HL-60 (cell line): ENCODE measurements around the gene GFY.
A peak's percentile ranks its signal among the peaks of the same experiment; 100 is the strongest.

Experiments used
- DNase-seq, 2 experiments: peaks; one replicate each; pipeline ENCODE4 v3.0.0-alpha.2; 2010 to 2020; ENCODE audit warnings: low read depth in 1 of 2, low spot score in 1 of 2
- H3K27ac ChIP-seq: fragments of 250-450 bp; sonication (Bioruptor Pico); replicated peaks from 2 replicates; pipeline ENCODE4 v1.5.1; 2020; ENCODE audit warnings: mild to moderate bottlenecking, moderate library complexity
- H3K27me3 ChIP-seq: fragments of 250-450 bp; sonication (Bioruptor Pico); 2 replicates; pipeline ENCODE4 v1.5.1; 2021; ENCODE audit warnings: mild to moderate bottlenecking, moderate library complexity; ENCODE audit not compliant: insufficient read depth, poor library complexity, severe bottlenecking
- H3K4me3 ChIP-seq: replicated peaks from 2 replicates; pipeline ENCODE4 v1.5.1; 2011; ENCODE audit warnings: mild to moderate bottlenecking, control low read depth, low read length; ENCODE audit not compliant: insufficient read depth
- CTCF ChIP-seq: IDR thresholded peaks from one replicate; pipeline ENCODE4 v1.5.1; 2011; ENCODE audit warnings: low read length, control low read depth, inconsistent platforms; ENCODE audit not compliant: insufficient read depth
- GABPA ChIP-seq: IDR thresholded peaks from 2 replicates; pipeline ENCODE4 v1.6.1; 2012; ENCODE audit warnings: low read depth
- POLR2AphosphoS5 ChIP-seq: IDR thresholded peaks from 2 replicates; pipeline ENCODE4 v1.6.1; 2012; ENCODE audit warnings: low read depth
- REST ChIP-seq: IDR thresholded peaks from 2 replicates; pipeline ENCODE4 v1.6.1; 2012; ENCODE audit warnings: low read depth; ENCODE audit not compliant: insufficient replicate concordance
- SPI1 ChIP-seq: IDR thresholded peaks from 2 replicates; pipeline ENCODE4 v1.6.1; 2012; ENCODE audit warnings: low read depth, mild to moderate bottlenecking, borderline replicate concordance

Gene GFY

GRCh38 chr19:49407482-49408015, 17.6 kb upstream of the GFY start:
- Histone ChIP-seq H3K4me3 (no peak overlapping the region), H3K27me3 (no peaks in the 10 kb centered on the region), H3K27ac (no peak overlapping the region)
- DNase-seq: no peak
- no peak for TF ChIP-seq POLR2AphosphoS5
- no peak for TF ChIP-seq REST
- TF ChIP-seq SPI1: no peak

- no peak for TF ChIP-seq REST
- peak; percentile 72 for TF ChIP-seq SPI1
- TF ChIP-seq GABPA: no peak
- Histone ChIP-seq H3K27ac (peak overlapping the region; percentile 63), H3K27me3 (no peaks in the 10 kb centered on the region), H3K4me3 (no peak overlapping the region)
- peak in 1 of 2 experiments; percentile 26 for DNase-seq
Measured at GRCh38 chr19:49408816-49409440, 16.3 kb upstream of the GFY start.

- Histone ChIP-seq H3K4me3 (no peak overlapping the region), H3K27me3 (no peaks in the 10 kb centered on the region), H3K27ac (peak overlapping the region; percentile 63)
- DNase-seq: peak in 1 of 2 experiments; percentile 83
- peak; percentile 70 for TF ChIP-seq POLR2AphosphoS5
- no peak for TF ChIP-seq REST
- peak; percentile 100 for TF ChIP-seq SPI1
- TF ChIP-seq GABPA: no peak
- no peak for TF ChIP-seq CTCF
Measured at GRCh38 chr19:49409441-49410029, 15.7 kb upstream of the GFY start.

GRCh38 chr19:49411681-49412326, 13.4 kb upstream of the GFY start:
- no peak for DNase-seq
- TF ChIP-seq GABPA (no peak), SPI1 (no peak)
- Histone ChIP-seq H3K4me3 (no peak overlapping the region), H3K27ac (no peak overlapping the region), H3K27me3 (no peaks in the 10 kb centered on the region)
